NT2/D1 (cell line): ENCODE data around the gene NDOR1.

Source experiments
- SUZ12 ChIP-seq: IDR thresholded peaks from 2 replicates; pipeline ENCODE4 v1.6.1; 2011; ENCODE audit not compliant: insufficient read length, insufficient read depth; ENCODE audit errors: extremely low read depth
- YY1 ChIP-seq: IDR thresholded peaks from 2 replicates; pipeline ENCODE4 v1.6.1; 2011; ENCODE audit not compliant: insufficient read length, insufficient read depth

DNA sequence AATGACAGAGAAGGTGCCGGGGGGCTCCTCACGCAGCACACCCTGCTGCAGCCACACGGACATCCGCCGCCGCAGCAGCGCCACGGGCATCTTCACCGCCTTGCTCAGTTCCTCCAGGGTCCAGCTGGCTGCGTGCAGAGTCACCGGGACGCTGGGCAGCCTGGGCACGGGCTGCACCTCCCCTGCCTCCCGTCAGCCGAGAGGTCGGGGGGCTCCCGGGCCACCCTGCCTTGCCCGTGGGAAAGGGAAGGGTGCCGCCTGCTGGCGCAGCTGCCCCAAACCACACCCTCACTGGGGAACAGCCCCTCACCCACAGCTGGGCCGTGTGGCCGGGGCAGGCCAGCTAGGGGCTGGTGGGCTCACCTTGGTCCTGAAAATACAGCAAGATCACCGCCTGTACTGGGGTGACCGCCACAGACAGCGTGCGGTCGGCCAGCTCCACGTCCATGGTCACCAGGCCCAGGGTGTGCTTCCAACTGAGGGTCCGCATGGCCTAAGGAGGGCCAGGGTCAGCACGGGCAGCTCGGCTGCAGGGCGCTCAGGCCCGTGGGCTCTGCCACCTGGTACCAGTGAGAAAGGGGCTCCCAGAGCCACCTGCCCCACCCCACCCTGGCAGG lies 30.0 kb upstream of the NDOR1 start:
- no peak for TF ChIP-seq YY1
- no peak for TF ChIP-seq SUZ12
